T-helper 1 cell treated with Interleukin-12 subunit alpha and Interleukin-12 subunit beta and Interleukin-4 antibody, amounts not matched to agents 30 μg/mL and 1 μg/mL, for 36 hours (primary cell): ENCODE results near the gene RNF138.
"Not testable (repeated sequence)": the region's sequence is repeated elsewhere in the genome, so short reads cannot be mapped to it uniquely, and the experiment has no call there.

Experiments used
- H3K27ac Mint-ChIP-seq: one replicate; pipeline ENCODE4 v1.8.0; 2021; ENCODE audit warnings: mild to moderate bottlenecking, mixed read lengths
- H3K27me3 Mint-ChIP-seq: one replicate; pipeline ENCODE4 v1.8.0; 2021; ENCODE audit warnings: low read depth, mixed read lengths
- H3K36me3 Mint-ChIP-seq: one replicate; pipeline ENCODE4 v1.8.0; 2021; ENCODE audit warnings: low read depth, mixed read lengths
- H3K4me1 Mint-ChIP-seq: one replicate; pipeline ENCODE4 v1.8.0; 2021; ENCODE audit warnings: low read depth, mixed read lengths
- H3K4me3 Mint-ChIP-seq: one replicate; pipeline ENCODE4 v1.8.0; 2021; ENCODE audit warnings: mild to moderate bottlenecking, moderate library complexity, mixed read lengths
- H3K9me3 Mint-ChIP-seq: one replicate; pipeline ENCODE4 v1.8.0; 2021; ENCODE audit warnings: mixed read lengths

The RNF138 gene

DNA sequence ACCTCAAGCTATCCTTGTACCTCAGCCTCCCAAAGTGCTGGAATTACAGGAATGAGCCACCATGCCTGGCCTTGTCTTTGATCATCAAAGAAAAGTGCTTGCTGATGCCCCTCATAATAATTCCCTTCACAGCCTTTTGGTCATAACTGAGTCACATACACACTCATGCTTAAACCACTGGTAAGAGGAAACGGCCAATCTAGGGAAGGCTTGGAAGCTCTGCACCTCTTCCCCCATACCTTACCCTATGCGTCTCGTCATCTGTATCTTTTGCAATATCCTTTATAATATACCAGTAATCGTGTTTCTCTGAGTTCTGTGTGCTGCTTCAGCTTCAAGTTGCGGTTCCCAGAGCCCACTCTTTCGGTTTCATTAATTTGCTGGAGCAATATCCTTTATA is 4.8 kb upstream of the RNF138 start:
- H3K4me1 Mint-ChIP-seq, result peaks cover 37% of the 10 kb centered on the region
- peaks cover 3% of the 10 kb centered on the region for H3K27me3 Mint-ChIP-seq
- H3K4me3 Mint-ChIP-seq, result no peak overlapping the region
- H3K27ac Mint-ChIP-seq, result no peak overlapping the region
- H3K9me3 Mint-ChIP-seq, result no peaks in the 10 kb centered on the region
- peaks cover 13% of the 10 kb centered on the region for H3K36me3 Mint-ChIP-seq

DNA sequence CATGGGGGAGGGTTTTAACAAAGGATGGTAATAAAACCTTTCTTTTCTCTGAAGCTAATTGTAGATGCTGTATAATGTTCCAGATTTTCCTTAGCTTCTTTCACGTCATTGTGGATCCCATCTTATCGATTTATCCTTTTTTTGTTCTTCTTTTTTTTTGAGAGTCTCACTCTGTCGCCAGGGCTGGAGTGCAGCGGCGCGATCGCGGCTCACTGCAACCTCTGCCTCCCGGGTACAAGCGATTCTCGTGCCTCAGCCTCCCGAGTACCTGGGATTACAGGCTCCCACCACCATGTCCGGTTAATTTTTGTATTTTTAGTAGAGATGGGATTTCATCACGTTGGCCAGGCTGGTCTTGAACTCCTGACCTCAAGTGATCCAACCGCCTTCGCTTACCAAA is 843 bp upstream of the RNF138 start:
- H3K4me3 Mint-ChIP-seq, result peak overlapping the region; percentile 16
- not testable (repeated sequence) for H3K9me3 Mint-ChIP-seq, H3K27ac Mint-ChIP-seq, H3K27me3 Mint-ChIP-seq
- H3K4me1 Mint-ChIP-seq, result peaks cover 35% of the 10 kb centered on the region
- peaks cover 30% of the 10 kb centered on the region for H3K36me3 Mint-ChIP-seq

DNA sequence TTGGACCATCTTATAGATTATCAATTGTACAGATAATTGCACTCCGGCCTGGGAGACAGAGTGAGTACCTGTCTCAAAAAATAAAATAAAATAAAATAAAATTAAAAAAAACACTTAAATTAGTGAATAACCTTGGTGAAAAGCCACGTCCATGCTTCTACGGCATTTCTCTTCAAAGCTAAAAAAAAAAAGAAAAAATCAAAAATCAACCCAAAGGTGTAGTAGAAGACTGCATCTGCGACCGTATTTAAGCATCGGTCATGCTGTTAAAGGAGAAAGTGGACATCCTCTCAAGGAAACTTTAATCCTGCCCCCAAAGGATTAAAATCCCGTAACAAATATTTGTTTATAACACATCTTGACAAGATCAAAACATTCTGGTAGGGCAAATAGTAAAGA is 350 bp upstream of the RNF138 start:
- Mint-ChIP-seq H3K27me3 (no peaks in the 10 kb centered on the region), H3K27ac (peak overlapping the region; percentile 95), H3K4me1 (peaks cover 37% of the 10 kb centered on the region)

DNA sequence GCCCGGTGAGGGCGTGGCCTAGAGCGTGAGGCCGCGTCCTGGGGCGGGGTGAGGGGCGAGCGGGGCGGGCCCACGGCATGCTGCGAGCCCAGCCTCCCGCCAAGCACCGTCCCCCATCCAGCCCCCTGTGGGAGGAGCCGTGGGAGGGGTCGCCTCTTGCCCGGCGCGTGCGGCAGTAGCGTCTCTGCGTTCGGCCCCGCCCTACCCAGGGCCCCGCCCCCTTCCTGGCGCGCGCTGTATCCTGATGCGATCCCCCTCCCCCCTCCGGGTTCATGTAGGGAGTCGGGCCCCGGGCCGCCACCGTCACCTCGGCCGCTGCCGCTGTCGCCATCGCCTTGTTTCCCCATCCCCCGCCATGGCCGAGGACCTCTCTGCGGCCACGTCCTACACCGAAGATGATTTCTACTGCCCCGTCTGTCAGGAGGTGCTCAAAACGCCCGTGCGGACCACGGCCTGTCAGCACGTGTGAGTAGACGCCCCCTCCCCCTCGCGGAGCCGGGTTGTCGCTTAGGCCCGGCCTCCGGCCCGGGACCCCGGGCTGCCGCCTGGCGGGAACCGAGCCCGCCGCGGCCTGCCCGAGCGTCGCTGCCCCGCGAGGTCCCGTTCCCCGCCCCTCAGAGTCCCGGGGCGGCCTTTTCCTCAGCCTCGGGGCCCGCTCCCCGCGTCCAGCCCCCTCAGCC is 888 bp downstream of the RNF138 start:
- Mint-ChIP-seq H3K9me3 (no peaks in the 10 kb centered on the region), H3K27ac (peak overlapping the region; percentile 95), H3K27me3 (no peaks in the 10 kb centered on the region), H3K4me3 (peak overlapping the region; percentile 93), H3K4me1 (peaks cover 40% of the 10 kb centered on the region), H3K36me3 (peaks cover 34% of the 10 kb centered on the region)

More for the DNA sequence above, 350 bp upstream of the RNF138 start:
- peaks cover 33% of the 10 kb centered on the region for H3K36me3 Mint-ChIP-seq
- no peaks in the 10 kb centered on the region for H3K9me3 Mint-ChIP-seq
- H3K4me3 Mint-ChIP-seq, result peak overlapping the region; percentile 79

DNA sequence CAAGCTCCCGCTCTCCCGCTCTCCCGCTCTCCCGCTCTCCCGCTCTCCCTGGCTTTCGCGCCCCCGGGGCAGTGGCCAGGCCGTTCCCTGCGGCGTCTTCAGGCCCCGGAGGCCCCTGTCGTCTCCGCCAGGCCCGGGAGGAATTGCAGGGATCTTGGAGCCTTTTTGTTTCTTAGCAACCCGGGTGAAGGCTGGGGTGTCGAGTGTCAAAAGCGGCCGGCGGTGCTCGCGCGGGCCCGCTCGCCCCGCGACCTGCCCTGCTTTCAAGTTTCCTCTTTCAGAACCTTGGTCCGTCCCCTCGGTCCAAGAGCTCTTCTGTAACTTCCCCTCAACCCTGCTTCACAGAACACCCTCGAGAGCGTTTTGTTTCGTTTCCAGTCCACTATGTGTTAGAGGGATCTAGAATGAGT is 1.4 kb downstream of the RNF138 start:
- Mint-ChIP-seq H3K4me1 (peaks cover 42% of the 10 kb centered on the region), H3K27ac (peak overlapping the region; percentile 85), H3K36me3 (peaks cover 31% of the 10 kb centered on the region), H3K27me3 (no peaks in the 10 kb centered on the region), H3K4me3 (peak overlapping the region; percentile 89), H3K9me3 (no peaks in the 10 kb centered on the region)

DNA sequence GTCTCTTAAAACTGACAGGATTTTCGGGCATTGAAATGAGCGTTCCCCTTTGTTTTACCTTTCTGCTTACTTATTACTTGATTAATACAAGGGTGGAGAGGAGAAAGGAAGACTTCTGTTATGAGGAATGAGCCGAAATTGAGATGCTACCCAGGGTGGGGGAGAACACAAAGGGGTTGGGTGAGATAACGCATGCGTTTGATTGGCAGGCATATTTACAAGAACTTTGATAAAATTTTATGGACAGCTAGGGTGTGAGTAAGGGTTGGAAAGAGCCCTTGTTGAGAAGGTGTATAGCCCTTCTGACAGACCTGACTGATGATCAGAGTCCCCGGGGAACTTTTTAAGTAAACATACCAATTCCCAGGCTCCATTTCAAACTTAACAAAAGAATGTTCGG is 1.8 kb downstream of the RNF138 start:
- Mint-ChIP-seq H3K36me3 (peaks cover 31% of the 10 kb centered on the region), H3K27me3 (no peaks in the 10 kb centered on the region), H3K4me3 (peak overlapping the region; percentile 89), H3K4me1 (peaks cover 42% of the 10 kb centered on the region), H3K9me3 (no peaks in the 10 kb centered on the region), H3K27ac (peak overlapping the region; percentile 85)

DNA sequence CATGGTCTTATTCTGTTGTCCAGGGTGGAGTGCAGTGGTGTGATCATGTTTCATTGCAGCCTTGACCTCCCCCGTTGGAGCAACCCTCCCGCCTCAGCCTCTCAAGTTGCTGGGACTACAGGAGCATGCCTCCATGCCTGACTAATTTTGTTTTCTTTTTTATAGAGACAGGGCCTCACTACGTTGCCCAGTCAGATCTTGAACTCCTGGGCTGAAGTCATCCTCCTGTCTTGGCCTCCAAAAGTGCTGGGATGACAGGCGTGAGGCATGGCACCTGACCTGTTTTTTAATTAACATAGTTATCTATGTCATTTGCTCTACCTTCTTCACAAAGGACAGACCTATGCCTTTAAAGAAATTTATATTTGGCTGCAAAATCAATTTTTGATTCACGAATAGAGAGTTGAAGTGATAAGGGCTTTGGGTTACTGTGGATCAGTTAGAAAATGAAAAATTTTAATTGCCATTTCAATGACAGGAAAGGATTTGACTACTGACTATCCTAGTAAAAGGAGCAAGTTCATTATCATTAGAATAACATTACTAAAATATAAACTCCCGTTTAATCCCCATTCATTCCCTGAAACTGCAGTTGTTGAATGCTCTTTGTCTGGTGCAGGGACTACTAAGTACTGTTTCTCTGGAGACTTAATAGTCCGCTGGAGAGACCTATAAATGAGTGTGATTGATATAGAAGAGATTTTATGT is 3.7 kb downstream of the RNF138 start:
- Mint-ChIP-seq H3K27me3 (no peaks in the 10 kb centered on the region), H3K4me3 (peak overlapping the region; percentile 86), H3K9me3 (no peaks in the 10 kb centered on the region), H3K27ac (peak overlapping the region; percentile 4), H3K4me1 (peaks cover 45% of the 10 kb centered on the region), H3K36me3 (peaks cover 29% of the 10 kb centered on the region)

DNA sequence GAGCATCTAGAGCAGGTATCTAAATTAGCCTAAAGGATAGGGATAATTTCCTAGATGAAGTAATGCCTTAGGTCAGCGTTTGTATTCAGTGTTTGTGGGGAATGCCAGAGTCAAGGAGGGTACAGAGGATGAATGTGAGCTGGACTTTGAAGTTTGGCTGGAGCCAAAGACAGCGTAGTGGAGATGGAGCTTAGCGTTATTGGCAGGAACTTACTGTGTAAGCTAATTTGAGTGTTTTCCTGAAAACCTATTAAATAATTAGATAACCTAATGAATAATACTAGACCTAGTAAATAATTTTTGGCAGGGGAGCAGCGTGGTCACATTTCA is 4.2 kb downstream of the RNF138 start:
- no peaks in the 10 kb centered on the region for H3K27me3 Mint-ChIP-seq
- no peaks in the 10 kb centered on the region for H3K9me3 Mint-ChIP-seq
- H3K4me1 Mint-ChIP-seq, result peaks cover 47% of the 10 kb centered on the region
- peak overlapping the region; percentile 30 for H3K4me3 Mint-ChIP-seq
- H3K36me3 Mint-ChIP-seq, result peaks cover 30% of the 10 kb centered on the region
- peak overlapping the region; percentile 4 for H3K27ac Mint-ChIP-seq

DNA sequence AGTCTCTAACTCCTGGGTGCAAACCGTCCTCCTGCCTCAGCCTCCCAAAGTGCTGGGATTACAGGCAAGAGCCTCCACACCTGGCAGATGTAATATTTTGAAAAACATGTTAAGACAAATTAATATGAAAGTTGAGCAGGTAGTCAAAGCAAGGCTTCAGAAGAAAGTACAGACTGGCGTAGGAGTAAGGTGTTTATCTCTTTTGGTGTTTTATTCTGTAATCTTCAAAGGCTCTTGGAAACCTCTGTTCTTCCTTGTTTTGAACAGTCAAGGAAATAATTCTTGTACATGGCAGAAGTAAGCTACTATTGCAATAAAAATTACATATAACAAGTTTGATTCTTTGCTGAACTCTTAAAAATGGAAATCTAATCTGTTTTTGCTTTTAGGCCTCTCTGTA is 5.3 kb downstream of the RNF138 start:
- H3K27me3 Mint-ChIP-seq, result no peaks in the 10 kb centered on the region
- no peaks in the 10 kb centered on the region for H3K9me3 Mint-ChIP-seq
- peaks cover 33% of the 10 kb centered on the region for H3K36me3 Mint-ChIP-seq
- peaks cover 45% of the 10 kb centered on the region for H3K4me1 Mint-ChIP-seq
- peak overlapping the region; percentile 39 for H3K27ac Mint-ChIP-seq
- peak overlapping the region; percentile 1 for H3K4me3 Mint-ChIP-seq

DNA sequence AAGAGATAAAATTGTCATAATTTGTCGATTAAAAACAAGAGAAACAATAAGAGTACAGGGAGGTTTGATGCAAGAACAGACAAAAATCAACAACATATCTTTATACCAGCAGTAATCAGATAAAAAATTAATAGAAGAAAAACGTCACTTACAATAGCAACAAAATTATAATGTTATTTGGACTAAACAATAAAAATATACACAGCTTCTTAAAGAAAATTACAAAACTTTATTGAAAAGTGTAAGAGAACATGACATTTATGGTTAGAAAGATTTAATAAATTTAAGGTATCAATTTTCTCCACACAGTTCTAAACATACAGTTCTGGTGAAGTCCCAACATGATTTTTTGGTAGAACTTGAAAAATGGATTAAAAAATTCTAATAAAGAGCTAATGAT is 12.8 kb downstream of the RNF138 start:
- Mint-ChIP-seq H3K27me3 (no peaks in the 10 kb centered on the region), H3K36me3 (peaks cover 17% of the 10 kb centered on the region), H3K27ac (no peak overlapping the region), H3K9me3 (no peaks in the 10 kb centered on the region), H3K4me1 (peaks cover 21% of the 10 kb centered on the region), H3K4me3 (no peak overlapping the region)

DNA sequence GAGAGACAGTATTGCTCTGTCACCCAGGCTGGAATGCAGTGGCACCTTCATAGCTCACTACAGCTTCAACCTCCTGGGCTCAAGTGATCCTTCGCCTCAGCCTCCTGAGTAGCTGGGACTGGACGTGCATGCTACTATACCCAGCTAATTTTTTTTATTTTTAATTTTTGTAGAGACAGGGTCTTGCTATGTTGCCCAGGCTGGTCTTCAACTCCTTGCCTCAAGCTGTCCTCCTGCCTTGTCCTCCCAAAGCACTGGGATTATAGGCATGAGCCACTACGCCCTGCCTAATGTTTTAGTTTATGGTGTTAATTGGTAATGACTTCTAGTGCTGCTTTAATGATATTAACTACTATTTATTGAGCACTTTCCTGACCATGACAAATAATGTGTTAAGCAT is 18.3 kb downstream of the RNF138 start:
- Mint-ChIP-seq H3K27me3 (no peaks in the 10 kb centered on the region), H3K4me1 (peaks cover 27% of the 10 kb centered on the region), H3K4me3 (no peak overlapping the region), H3K36me3 (peaks cover 16% of the 10 kb centered on the region), H3K9me3 (no peaks in the 10 kb centered on the region), H3K27ac (no peak overlapping the region)

DNA sequence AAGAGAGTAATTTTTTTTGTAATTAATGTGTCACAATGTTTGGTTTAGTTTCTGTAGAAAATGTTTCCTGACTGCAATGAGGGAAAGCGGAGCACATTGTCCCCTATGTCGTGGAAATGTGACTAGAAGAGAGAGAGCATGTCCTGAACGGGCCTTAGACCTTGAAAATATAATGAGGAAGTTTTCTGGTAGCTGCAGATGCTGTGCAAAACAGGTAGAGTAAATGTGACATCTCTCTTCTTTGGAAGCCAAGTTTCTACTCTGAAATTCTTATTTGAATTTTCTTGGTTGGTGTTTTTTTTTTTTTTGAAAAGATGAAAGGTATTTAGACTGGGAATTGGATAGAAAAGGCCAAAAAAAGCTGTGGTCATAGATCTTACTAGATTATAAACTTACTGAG is 20.0 kb downstream of the RNF138 start:
- Mint-ChIP-seq H3K27ac (peak overlapping the region; percentile 45), H3K4me3 (no peak overlapping the region), H3K36me3 (peaks cover 20% of the 10 kb centered on the region), H3K4me1 (peaks cover 18% of the 10 kb centered on the region), H3K9me3 (no peaks in the 10 kb centered on the region), H3K27me3 (no peaks in the 10 kb centered on the region)

DNA sequence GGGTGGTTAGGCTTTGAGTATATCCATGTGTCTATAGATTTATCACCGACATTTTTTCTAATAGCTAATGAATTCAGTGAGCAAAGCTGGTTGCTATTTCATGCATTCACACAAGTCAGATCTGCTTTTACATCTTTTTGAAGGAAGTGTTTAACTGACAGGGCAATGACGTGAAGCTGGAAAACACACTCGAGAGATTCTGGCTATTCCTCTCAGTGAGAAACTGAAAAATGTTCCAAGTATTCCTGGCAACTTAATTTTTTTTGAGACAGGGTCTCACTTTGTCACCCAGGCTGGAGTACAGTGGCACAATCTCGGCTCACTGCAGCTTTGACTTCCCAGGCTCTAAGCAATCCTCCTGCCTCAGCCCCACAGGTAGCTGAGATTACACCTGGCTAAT is 21.2 kb downstream of the RNF138 start:
- Mint-ChIP-seq H3K27ac (no peak overlapping the region), H3K27me3 (no peaks in the 10 kb centered on the region), H3K36me3 (peaks cover 27% of the 10 kb centered on the region), H3K4me3 (no peak overlapping the region), H3K9me3 (no peaks in the 10 kb centered on the region), H3K4me1 (peaks cover 22% of the 10 kb centered on the region)

DNA sequence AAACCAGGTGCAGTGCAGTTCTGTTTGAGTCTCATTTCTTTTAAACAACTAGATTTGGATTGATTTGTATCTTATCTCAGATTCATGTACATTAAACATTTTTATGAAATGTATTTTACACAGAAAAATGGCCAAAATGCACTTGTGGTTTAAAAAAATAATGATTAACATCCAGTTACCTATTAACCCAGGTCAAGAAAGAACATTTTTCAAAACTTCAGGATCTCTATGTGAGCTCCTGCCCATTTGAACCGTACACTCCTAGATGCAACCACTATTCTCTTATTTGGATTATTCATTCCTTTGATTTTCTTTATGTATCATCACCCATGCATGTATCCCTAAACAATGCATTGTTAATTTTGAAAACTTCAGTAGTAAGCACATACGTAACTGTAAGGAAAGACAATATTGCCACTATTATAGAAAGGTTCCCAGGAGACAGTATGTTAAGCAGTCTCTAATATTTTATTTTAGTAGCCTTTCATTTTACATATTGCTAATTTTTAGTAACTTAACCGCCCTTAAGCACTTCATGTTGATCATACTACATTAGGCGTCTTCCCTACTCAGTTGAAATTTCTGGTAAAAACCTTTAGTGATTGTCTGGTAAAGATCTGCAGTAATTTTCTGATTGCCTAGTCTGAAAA is 22.7 kb downstream of the RNF138 start:
- Mint-ChIP-seq H3K27ac (no peak overlapping the region), H3K4me1 (peaks cover 22% of the 10 kb centered on the region), H3K9me3 (no peaks in the 10 kb centered on the region), H3K4me3 (no peak overlapping the region), H3K27me3 (no peaks in the 10 kb centered on the region), H3K36me3 (peaks cover 28% of the 10 kb centered on the region)

DNA sequence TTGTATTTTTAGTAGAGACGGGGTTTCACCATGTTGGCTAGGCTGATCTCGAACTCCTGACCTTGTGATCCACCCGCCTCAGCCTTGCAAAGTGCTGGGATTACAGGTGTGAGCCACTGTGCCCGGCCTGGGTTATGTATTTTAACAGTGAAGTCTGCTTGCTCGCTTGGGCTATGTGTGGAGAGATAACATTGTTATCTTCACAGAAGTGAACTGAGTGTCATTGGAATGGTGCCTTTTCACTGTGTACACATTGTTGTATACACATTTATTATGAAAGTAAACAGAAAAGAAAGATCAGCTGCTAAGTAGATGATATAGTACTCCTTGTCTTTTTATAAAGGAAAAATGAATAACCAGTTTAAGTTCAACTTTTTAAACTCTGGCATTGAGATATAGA is 30.4 kb downstream of the RNF138 start:
- Mint-ChIP-seq H3K36me3 (peaks cover 23% of the 10 kb centered on the region), H3K4me3 (no peak overlapping the region), H3K27me3 (no peaks in the 10 kb centered on the region), H3K4me1 (peaks cover 10% of the 10 kb centered on the region), H3K9me3 (no peaks in the 10 kb centered on the region), H3K27ac (no peak overlapping the region)
